DMS79 treated with DMSO at 0.1 percent for 48 hours (cell line): ENCODE results near the gene OR11H6.
"Not testable (repeated sequence)": the region's sequence is repeated elsewhere in the genome, so short reads cannot be mapped to it uniquely, and the experiment has no call there.

Experiments used
- DNase-seq: peaks from one replicate; lab custom pipeline; 2025; lab: John Stamatoyannopoulos, UW

Gene OR11H6

GRCh38 chr14:20264361-20264760 is 40.9 kb downstream of the OR11H6 start:
- DNase-seq: not testable (repeated sequence)

- no peak for DNase-seq
These were observed 50.6 kb downstream of the OR11H6 start for GRCh38 chr14:20274062-20274461.
